HG03025 (cell line): Measurements from ENCODE around the gene FTCD.
"Not testable (repeated sequence)": the region's sequence is repeated elsewhere in the genome, so short reads cannot be mapped to it uniquely, and the experiment has no call there.

ENCODE experiments used
- ATAC-seq: cut with Tn5 transposase; IDR thresholded peaks from one replicate; pipeline ENCODE4 v1.9.1; 2021; ENCODE audit warnings: mild to moderate bottlenecking, moderate library complexity; ENCODE audit not compliant: unreplicated experiment, low FRiP score

Gene FTCD

GRCh38 chr21:46114963-46115362 is 40.4 kb downstream of the FTCD start:
- ATAC-seq: no peak

DNA sequence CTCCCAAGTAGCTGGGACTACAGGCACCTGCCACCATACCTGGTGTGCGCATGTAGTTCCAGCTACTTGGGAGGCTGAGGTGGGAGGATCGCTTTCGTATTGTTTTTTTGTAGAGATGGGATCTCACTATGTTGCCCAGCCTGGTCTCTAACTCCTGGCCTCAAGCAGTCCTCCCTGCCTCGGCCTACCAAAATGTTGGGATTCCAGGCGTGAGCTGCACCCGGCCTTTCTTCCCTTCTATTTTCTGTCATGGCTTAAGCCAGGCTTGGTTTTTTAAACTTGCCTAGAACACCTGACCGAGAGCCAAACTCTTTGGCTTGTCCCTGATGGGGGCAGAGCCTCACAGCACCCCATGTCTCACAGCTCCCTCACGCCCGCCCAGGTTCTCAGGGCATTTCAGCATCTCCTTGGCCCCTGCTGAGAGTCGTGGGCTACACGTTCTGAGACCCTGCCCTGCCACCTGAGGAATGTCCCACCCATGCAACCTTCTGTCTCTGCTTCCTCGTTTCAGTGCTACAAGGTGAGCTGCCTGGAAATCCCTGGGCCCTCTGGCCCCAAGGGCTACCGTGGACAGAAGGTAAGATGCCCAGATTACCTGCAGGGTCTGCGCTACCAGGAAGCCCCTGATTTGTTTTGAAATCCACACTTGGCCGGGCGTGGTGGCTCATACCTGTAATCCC is 41.7 kb downstream of the FTCD start:
- ATAC-seq: no peak

DNA sequence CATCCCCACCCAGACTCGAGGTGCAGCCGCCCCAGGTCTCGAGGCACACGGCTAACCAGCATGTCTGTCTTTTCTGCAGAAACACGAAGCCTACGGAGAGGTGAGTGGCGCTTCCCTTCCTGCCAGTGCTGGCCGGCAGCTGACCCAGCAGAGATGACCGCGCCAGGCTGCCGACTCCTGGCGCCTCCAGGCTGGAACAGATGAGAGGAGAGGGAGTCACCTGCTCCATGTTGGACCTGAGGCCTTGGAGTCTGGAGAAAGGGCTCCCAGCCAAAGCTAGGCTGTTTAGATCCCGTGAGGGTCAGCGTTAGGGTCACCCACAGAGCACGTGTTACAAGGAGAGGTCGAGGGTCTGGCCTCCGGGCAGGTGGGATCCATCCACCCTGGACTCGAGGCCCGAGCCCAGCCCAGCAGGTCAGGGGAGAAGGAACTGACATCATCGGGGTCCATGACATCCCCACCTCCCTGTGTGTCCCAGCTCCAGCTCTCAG is 42.6 kb downstream of the FTCD start:
- ATAC-seq: no peak

GRCh38 chr21:46111857-46112724 is 43.3 kb downstream of the FTCD start:
- ATAC-seq: no peak

GRCh38 chr21:46111193-46111571 is 44.2 kb downstream of the FTCD start:
- no peak for ATAC-seq

- no peak for ATAC-seq
Measured at GRCh38 chr21:46110499-46111192, 44.7 kb downstream of the FTCD start.

DNA sequence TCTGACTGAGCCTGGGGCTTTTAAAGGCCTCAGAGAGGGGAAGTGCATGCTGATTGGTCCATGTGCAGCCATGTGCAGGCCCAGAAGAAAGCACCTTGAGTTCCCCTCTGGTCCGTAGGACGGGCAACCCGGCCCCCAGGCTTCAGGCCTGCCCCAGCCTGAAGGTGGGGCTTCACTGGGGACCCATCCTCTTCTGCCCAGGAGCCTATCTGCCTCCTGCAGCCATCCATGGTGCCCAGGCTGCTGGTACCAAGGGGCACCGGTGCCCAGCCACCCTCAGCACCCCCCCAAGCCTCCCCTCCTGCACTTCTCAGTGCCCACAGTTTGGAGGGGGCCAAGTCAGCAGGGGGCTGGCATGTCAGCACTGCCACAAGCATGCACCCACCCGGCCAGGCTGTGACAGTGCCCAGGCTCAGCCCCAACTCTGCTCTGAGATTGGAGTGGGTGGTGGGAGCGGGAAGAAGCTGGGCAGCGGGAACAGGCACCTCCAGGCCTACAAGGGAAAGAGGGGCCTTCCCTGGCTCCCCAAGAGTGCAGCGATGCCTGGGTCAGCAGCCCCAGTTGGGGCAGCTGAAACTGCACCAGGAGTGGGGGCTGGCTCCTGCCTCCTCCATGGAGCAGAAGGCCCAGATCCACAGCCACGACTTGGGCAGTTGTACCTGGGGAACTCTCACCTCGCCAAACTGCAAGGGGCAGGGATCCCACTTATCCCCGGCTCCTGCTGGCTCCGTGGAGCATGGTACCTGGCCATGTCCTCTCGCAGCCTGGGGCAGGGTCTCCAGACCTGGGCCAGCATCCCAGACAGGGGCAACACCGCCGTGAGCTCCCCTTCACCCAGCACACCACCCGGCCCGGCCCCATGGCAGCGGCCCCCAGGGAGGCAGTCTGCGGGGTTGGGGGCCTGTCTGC is 45.8 kb downstream of the FTCD start:
- ATAC-seq: no peak

GRCh38 chr21:46108827-46109312 is 46.5 kb downstream of the FTCD start:
- no peak for ATAC-seq

DNA sequence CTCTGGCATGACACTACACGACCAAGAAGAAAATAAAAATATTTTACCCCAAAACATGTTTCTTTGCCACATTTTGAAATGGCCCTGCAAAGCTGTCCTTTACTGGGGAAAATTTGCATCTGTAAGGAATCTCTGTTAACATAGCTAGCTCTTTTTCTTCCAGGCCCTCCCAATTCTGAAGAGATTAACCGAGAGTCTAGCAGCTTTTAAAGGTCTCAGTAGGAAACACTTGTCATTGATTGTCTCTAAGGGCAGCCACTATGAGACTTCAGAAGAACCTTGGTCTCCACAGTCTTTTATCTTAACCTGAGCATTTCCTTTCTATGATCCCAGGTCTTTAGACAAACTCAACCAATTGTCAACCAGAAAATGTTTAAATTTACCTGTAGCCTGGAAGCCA is 48.0 kb downstream of the FTCD start:
- not testable (repeated sequence) for ATAC-seq

DNA sequence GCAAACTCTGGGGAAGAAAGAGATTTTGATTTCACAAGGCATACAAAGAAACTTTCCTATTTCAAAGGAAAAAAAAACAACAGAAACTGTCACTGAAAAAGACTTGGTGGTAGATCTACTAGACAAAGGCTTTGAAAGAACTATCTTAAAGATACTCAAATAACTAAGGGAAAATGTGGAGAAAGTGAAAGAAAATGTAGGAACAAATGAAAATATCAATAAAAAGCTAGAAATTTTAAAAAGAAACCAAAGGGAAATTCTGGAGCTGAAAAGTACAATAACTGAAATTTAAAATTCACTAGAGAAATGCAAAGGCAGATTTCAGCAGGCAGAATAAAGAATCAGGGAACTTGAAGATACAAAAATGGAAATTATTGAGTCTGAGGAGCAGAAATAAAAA is 51.3 kb downstream of the FTCD start:
- no peak for ATAC-seq

GRCh38 chr21:46100906-46101305 is 54.5 kb downstream of the FTCD start:
- no peak for ATAC-seq

GRCh38 chr21:46100426-46100825 is 55.0 kb downstream of the FTCD start:
- ATAC-seq: no peak

GRCh38 chr21:46100020-46100419 is 55.4 kb downstream of the FTCD start:
- ATAC-seq: no peak

DNA sequence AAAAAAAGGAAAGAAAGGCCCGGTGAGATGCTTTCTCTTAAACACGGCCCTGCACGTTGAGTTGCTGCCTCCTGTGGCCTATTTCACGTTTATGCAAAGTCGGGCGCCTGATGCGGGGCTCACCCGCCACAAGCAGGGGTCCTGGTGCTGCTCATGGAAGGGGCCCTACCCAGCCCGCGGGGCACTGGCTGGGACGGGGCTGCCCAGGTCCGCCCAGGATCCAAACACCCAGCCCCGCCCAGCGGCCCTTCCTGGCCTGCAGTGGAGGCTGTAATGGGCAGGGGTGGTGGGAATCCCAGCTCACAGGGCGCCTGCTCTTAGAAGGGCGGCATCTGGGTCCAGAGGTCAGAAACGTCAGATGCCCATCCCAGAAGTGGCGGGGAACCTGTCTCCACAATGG is 55.9 kb downstream of the FTCD start:
- no peak for ATAC-seq

- ATAC-seq: no peak
Measured at GRCh38 chr21:46098303-46099141, 56.9 kb downstream of the FTCD start.

DNA sequence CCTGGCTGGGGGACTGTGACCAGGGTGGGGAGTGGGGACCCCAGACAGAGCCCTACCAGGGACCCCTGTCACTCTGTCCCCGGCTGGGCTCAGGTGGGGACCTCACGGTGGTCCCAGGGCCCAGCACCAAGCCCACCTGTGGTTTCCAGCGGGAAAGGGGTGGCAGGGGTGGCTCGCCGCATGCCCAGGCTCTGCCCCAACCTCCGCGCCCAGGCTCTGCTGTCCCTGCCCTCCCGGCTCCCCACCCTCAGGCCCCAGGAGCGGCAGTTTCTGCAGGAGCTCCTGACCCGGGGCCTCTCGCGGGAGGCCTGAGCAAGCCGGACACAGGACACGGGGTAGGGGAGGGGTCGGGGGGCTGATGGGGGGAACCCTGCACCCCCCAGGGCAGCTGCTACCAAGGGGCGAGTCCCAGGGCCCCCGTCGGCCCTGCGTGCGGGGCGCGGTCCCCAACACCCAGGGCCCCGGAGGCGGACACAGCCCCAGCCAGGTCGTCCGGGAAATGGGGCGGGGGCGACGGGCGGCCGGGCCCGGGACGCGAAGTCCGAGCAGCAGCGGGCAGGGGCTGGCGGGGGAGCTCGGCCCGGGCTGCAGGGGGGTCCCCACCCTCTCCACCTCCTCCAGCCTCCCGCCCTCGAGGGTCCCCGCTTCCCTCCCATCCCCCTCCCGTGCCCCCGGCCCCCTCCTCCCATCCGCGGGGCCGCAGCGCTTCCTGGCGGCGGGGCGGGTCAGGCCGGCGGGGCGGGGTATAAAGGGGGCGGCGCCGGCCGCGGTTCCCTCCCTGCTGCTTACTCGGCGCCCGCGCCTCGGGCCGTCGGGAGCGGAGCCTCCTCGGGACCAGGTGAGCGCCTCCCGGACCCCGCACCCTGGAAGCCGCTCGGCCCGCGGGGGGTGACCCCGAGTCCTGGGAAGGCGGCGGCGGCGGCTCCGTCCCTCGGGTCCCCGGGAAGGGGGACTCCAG is 57.8 kb downstream of the FTCD start, which contains the start of gene COL6A2:
TSS of gene COL6A2 (plus strand) at position 777 of the 958 bp plus-strand sequence.
- no peak for ATAC-seq

GRCh38 chr21:46096596-46097335 is 58.6 kb downstream of the FTCD start:
- ATAC-seq: no peak
